ENCODE measurements around the gene ATXN7L3.

DNA sequence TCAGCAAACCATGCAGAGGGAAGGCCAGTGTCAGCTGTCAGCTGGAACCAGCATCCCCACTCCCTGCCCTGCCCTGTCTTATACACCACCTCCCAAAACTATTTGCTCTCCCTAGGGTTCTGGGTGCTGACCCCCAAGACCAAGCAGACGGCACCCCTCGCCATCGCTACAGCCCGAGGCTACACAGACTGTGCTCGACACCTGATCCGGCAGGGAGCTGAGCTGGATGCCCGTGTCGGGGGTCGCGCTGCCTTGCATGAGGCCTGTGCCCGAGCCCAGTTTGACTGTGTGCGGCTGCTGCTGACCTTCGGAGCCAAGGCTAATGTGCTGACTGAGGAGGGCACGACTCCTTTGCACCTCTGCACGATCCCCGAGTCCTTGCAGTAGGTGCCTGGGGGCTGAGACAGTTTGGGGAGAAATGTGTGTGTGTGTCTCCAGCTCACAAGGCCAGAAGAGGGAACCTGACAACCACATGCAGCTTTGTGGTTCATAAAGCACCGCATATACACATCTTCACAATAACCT, 27.7 kb downstream of the ATXN7L3 start:
- TF ChIP-seq, protein P1, sequence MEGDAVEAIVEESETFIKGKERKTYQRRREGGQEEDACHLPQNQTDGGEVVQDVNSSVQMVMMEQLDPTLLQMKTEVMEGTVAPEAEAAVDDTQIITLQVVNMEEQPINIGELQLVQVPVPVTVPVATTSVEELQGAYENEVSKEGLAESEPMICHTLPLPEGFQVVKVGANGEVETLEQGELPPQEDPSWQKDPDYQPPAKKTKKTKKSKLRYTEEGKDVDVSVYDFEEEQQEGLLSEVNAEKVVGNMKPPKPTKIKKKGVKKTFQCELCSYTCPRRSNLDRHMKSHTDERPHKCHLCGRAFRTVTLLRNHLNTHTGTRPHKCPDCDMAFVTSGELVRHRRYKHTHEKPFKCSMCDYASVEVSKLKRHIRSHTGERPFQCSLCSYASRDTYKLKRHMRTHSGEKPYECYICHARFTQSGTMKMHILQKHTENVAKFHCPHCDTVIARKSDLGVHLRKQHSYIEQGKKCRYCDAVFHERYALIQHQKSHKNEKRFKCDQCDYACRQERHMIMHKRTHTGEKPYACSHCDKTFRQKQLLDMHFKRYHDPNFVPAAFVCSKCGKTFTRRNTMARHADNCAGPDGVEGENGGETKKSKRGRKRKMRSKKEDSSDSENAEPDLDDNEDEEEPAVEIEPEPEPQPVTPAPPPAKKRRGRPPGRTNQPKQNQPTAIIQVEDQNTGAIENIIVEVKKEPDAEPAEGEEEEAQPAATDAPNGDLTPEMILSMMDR (IDR thresholded peaks at IDR 0.05): no peak
- no peak for TF ChIP-seq POLR2A (IDR thresholded peaks at IDR 0.05)
- no peak for TF ChIP-seq POLR2AphosphoS5 (IDR thresholded peaks at IDR 0.05)
